Vagina (tissue), 2 donors: ENCODE data around the gene CD164L2.

ENCODE experiments used
- CTCF ChIP-seq, 3 experiments: fragments of 450-650 bp in 2 of 3; fragments of 200-600 bp in 1 of 3; sonication (generic) in 1 of 3; IDR thresholded peaks; one replicate each; pipeline ENCODE4 v1.5.1; 2017 to 2019; ENCODE audit warnings: antibody characterized with exemption in 3 of 3, mild to moderate bottlenecking in 2 of 3, moderate library complexity in 2 of 3
- POLR2A ChIP-seq, 2 donors: fragments of 450-650 bp; IDR thresholded peaks; one replicate each; pipeline ENCODE4 v1.6.1; 2017; ENCODE audit warnings: antibody characterized with exemption in 2 of 2, mild to moderate bottlenecking in 2 of 2, moderate library complexity in 2 of 2
- POLR2AphosphoS5 ChIP-seq, 2 donors: sonication (generic); formaldehyde crosslinking; IDR thresholded peaks; one replicate each; pipeline ENCODE4 v1.9.0; 2017; ENCODE audit warnings: antibody characterized with exemption in 2 of 2, mild to moderate bottlenecking in 2 of 2, low read depth in 1 of 2; ENCODE audit not compliant: insufficient read depth in 1 of 2

DNA sequence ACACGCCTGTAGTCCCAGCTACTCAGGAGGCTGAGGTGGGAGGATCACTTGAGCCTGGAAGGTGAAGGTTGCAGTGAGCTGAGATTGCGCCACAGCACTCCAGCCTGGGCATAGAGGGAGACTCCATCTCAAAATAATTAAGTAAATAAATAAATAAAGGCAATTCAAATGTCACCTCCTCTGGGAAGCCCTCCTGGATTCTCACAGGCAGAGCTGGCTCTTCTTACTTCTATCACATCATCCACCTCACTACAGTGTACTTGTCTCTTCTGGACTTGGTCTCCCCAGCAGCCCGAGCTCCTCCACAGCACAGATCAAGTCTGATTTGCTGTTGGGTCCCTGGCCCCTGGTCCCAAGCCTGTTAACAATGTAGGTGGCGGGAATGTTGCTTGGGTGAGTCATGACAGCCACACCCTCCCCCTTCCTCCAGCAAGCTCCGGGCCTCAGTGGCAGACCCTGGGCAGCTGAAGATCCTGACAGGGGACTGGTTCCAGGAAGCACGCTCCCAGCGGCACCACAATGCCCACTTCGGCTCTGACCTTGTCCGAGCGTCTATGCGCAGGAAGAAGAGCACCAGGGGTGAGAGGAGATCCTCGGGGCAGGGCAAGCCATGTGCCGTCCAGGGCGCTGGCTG is 36.0 kb downstream of the CD164L2 start:
- TF ChIP-seq POLR2A (IDR thresholded peaks at IDR 0.05) (no peak), CTCF (IDR thresholded peaks at IDR 0.05) (no peak), POLR2AphosphoS5 (IDR thresholded peaks at IDR 0.05; ENCODE audit: insufficient read depth in 1 of 2, low read depth in 1 of 2) (no peak)
